Measurements from ENCODE around the gene FBXW12. TPM values are rescaled to one million over a fixed set of nuclear protein-coding genes. Genes with fewer than 3 reads are reported as not detected.

FBXW12 gene
- polyA plus RNA-seq, 1 of the 3 experiments (the other 2 are of a cell fraction): 0.07 TPM

GRCh38 chr3:48435223-48435595, 63.2 kb downstream of the FBXW12 start:
- Histone ChIP-seq H3K27ac (ENCODE audit: low read depth in 2 of 2, low read length in 1 of 2) (no peak overlapping the region; a peak in 1 of 4 replicates), H3K9me3 (no peaks in the 10 kb centered on the region), H3K4me3 (ENCODE audit: low read depth in 2 of 2, low read length in 1 of 2) (no peak overlapping the region), H3K9me2 (no peaks in the 10 kb centered on the region), H2AFZ (ENCODE audit: low read depth) (no peak overlapping the region), H4K20me1 (ENCODE audit: insufficient read depth) (0 out of 2 replicates have a peak, but pooled peaks cover 5% of the 10 kb centered on the region), H3K36me3 (replicated peaks in 1 of 2; ENCODE audit: control insufficient read depth in 1 of 2, insufficient read depth in 2 of 2, low read length in 1 of 2) (peaks cover 4 to 25% of the 10 kb centered on the region in 2 experiments), H3F3A (replicated peaks; ENCODE audit: insufficient read depth) (no peaks in the 10 kb centered on the region), H3K79me2 (ENCODE audit: insufficient read depth) (peaks cover 15% of the 10 kb centered on the region), H3K27me3 (ENCODE audit: insufficient read depth) (no peaks in the 10 kb centered on the region), H3K4me1 (ENCODE audit: control insufficient read depth in 1 of 2, insufficient read depth in 2 of 2, low read depth in 1 of 2, low read length in 1 of 2) (peaks cover 0 to 18% of the 10 kb centered on the region in 2 experiments; a peak in 1 of 4 replicates), H3K9ac (no peak overlapping the region), H3K4me2 (no peak overlapping the region)
- TF ChIP-seq NFIC (IDR thresholded peaks at IDR 0.05; ENCODE audit: borderline replicate concordance) (no peak), RAD21 (IDR thresholded peaks at IDR 0.05; ENCODE audit: low read length) (no peak), TEAD4 (IDR thresholded peaks at IDR 0.05; ENCODE audit: borderline replicate concordance, insufficient read depth) (no peak), REST (IDR thresholded peaks at IDR 0.05; ENCODE audit: low read depth, low read length) (no peak), EP300 (IDR thresholded peaks at IDR 0.05; ENCODE audit: borderline replicate concordance in 1 of 2, low read depth in 1 of 2, low read length in 1 of 2) (no peak), RCOR1 (IDR thresholded peaks at IDR 0.05; ENCODE audit: low read length) (no peak), FOXM1 (IDR thresholded peaks at IDR 0.05; ENCODE audit: low read depth) (no peak), FOSL2 (IDR thresholded peaks at IDR 0.05; ENCODE audit: borderline replicate concordance, low read depth) (no peak), SMC3 (IDR thresholded peaks at IDR 0.05; ENCODE audit: low read depth, low read length) (no peak), CTCF (IDR thresholded peaks at IDR 0.05) (no peak), GABPA (IDR thresholded peaks at IDR 0.05; ENCODE audit: low read depth) (no peak), SIN3A (IDR thresholded peaks at IDR 0.05; ENCODE audit: borderline replicate concordance, low read depth, low read length) (no peak), ELF1 (IDR thresholded peaks at IDR 0.05) (no peak)
- ChIA-PET CTCF (interaction anchor here (0.7 to 13.2 kb wide), 57 partner anchors 12 to 265 kb away, joined by 3 to 399 read pairs (median 13); partner anchors contain the start of genes ATRIP, CAMP, CDC25A and FBXW12), POLR2A (interaction anchor here (1.6 kb wide), 1 partner anchor 162 kb away, joined by 4 read pairs; no protein-coding TSS in a partner anchor)
- DNase-seq: no peak
- WGBS (ENCODE audit: low lambda C conversion rate): 86% methylated on average over 4 of the region's 4 CpGs

Measured in SK-N-SH (cell line).